ENCODE data around the gene DNMBP.

DNA sequence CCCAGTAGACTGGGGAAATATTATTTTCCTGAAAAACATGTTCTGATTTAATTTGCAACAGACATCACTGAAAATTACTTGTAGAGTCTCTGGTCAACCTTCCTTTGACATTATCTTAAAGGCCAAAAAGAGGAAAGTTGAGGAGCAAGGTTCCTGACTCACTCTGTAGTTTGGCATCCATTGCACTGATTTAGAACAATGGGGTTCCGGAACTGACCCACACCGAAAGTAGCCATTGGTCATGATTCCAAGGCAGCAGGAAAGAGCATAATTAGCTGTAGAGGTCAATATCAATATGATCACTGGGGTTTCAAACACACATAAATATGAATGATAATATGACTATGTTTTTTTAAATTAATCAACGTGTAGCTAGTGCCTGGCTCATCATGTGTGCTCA is 65.8 kb downstream of the DNMBP start:
- TF ChIP-seq ELF4 (IDR thresholded peaks at IDR 0.05) (no peak), BHLHE40 (IDR thresholded peaks at IDR 0.05; ENCODE audit: borderline replicate concordance) (no peak), FOXA1 (IDR thresholded peaks at IDR 0.05) (no peak), FOXM1 (IDR thresholded peaks at IDR 0.05; ENCODE audit: borderline replicate concordance) (no peak), SP1 (IDR thresholded peaks at IDR 0.05) (no peak)

Data from HEK293T (cell line).